NCI-H2029 treated with DMSO at 0.1 percent for 48 hours (cell line): ENCODE results near the gene ZNF420.

Experiments
- DNase-seq: peaks from one replicate; lab custom pipeline; 2025; lab: John Stamatoyannopoulos, UW

ZNF420 gene

GRCh38 chr19:37148214-37148613 lies 70.0 kb downstream of the ZNF420 start:
- no peak for DNase-seq

- DNase-seq, result no peak
These were observed 81.9 kb downstream of the ZNF420 start for GRCh38 chr19:37160153-37160552.

GRCh38 chr19:37165635-37166034 lies 87.4 kb downstream of the ZNF420 start:
- no peak for DNase-seq

- DNase-seq, result peak; percentile 94
These were observed 94.4 kb downstream of the ZNF420 start, which contains the start of gene ZNF585A for GRCh38 chr19:37172368-37173366. Gene ZNF585A (minus strand): TSS chr19:37172695. CDS start chr19:37169910, 2,785 bp downstream.
